ENCODE results near the gene SPSB1. TPM values are rescaled to one million over a fixed set of nuclear protein-coding genes. Genes with fewer than 3 reads are reported as not detected.

The SPSB1 gene
- total RNA-seq, 1 experiment from 2014 or later, result 33.8 TPM

DNA sequence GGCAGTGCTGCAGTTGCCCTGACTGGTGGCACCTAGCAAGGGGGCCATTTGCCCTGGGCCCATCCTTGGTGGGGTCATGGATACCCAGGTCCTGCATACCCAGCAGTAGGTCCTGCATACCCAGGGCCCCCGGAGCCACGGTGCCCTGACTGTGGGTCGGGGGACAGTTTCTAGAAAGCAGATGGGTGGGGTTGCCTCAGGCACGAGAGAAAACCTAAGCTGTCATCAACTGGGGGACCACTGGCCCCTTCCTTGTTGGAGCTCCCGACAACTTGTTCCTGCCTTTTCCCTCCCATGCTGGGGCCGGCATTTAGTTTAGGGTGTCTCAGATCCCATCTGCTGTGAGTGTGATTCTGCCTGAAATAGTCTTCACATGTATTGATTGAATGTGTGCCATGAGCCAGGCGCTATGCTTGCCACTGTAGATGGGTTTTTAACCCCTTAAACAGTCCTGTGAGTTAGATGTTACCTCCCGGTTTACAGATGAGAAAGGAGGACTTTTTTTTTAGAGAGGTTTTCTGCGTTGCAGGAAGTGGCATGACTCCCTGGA, 15.6 kb downstream of the SPSB1 start:
- CTCF ChIA-PET, result interaction anchor here (0.5 kb wide), 1 partner anchor 17 kb away, joined by 9 read pairs; no protein-coding TSS in a partner anchor
- intact Hi-C loops (cut with micrococcal nuclease; ENCODE audit: unreplicated experiment), result no loop called here
- H3K4me3 ChIP-seq, result no peak overlapping the region

DNA sequence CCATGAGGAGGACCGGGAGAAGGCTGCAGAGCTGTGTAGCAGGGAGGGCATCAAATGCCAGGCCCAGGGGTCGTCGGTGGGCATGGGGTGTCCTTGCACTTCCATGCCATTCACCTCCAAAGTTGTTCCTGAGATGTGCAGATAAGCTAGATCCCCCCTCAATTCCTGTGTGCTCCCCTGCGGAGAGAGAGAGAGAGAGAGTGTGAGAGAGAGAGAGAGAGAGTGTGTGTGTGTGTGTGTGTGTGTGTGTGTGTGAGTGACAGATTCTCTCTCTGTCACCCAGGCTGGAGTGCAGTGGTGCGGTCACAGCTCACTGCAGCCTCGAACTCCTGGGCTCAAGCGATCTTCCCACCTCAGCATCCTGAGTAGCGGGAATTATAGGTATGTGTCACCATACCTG, 16.4 kb downstream of the SPSB1 start:
- intact Hi-C loops (cut with micrococcal nuclease; ENCODE audit: unreplicated experiment), result no loop called here
- TF ChIP-seq EZH2 (IDR thresholded peaks at IDR 0.05; ENCODE audit: low read depth) (no peak), CTCF (conservative IDR thresholded peaks at IDR 0.05) (no peak)
- no peaks in the 10 kb centered on the region for H3K4me1 ChIP-seq (replicated peaks; ENCODE audit: insufficient read depth)
- no peaks in the 10 kb centered on the region for H4K20me1 ChIP-seq (ENCODE audit: insufficient read depth)
- H3K4me2 ChIP-seq, result no peak overlapping the region
- H3K4me3 ChIP-seq, result no peak overlapping the region
- POLR2A ChIA-PET (ENCODE audit: unreplicated experiment), result no interaction called here
- DNase-seq, result no peak
- CTCF ChIA-PET, result interaction anchor here (0.5 kb wide), 2 partner anchors 16 to 104 kb away, joined by 6 to 9 read pairs; no protein-coding TSS in a partner anchor
- H3K36me3 ChIP-seq (ENCODE audit: low read depth), result no peaks in the 10 kb centered on the region
- no peaks in the 10 kb centered on the region for H3K9me2 ChIP-seq (ENCODE audit: insufficient read depth)
- no peaks in the 10 kb centered on the region for H3F3A ChIP-seq (ENCODE audit: insufficient read depth, low read depth)
- H3K79me2 ChIP-seq (ENCODE audit: low read depth), result peaks cover 57% of the 10 kb centered on the region
- H3K27ac ChIP-seq, result no peak overlapping the region
- no peaks in the 10 kb centered on the region for H3K27me3 ChIP-seq (ENCODE audit: insufficient read depth, low read depth)
- H3K9me3 ChIP-seq (ENCODE audit: insufficient read depth, low read depth), result no peaks in the 10 kb centered on the region
- no TSS peak for BruUV-seq (replicated peaks)
- no peak overlapping the region for H2AFZ ChIP-seq

More for the DNA sequence above, 15.6 kb downstream of the SPSB1 start:
- H3K4me2 ChIP-seq, result no peak overlapping the region
- no peaks in the 10 kb centered on the region for H4K20me1 ChIP-seq (ENCODE audit: insufficient read depth)
- no peaks in the 10 kb centered on the region for H3K9me3 ChIP-seq (ENCODE audit: insufficient read depth, low read depth)
- H3F3A ChIP-seq (ENCODE audit: insufficient read depth, low read depth), result peaks cover 3% of the 10 kb centered on the region; the same call in 1 of the 2 replicates
- H3K9me2 ChIP-seq (ENCODE audit: insufficient read depth), result no peaks in the 10 kb centered on the region
- POLR2A ChIA-PET (ENCODE audit: unreplicated experiment), result no interaction called here
- no peak for DNase-seq
- TF ChIP-seq CTCF (conservative IDR thresholded peaks at IDR 0.05) (no peak), EZH2 (IDR thresholded peaks at IDR 0.05; ENCODE audit: low read depth) (no peak)
- H3K27me3 ChIP-seq (ENCODE audit: insufficient read depth, low read depth), result no peaks in the 10 kb centered on the region
- H3K27ac ChIP-seq, result no peak overlapping the region
- no peak overlapping the region for H2AFZ ChIP-seq
- H3K36me3 ChIP-seq (ENCODE audit: low read depth), result no peaks in the 10 kb centered on the region
- H3K4me1 ChIP-seq (replicated peaks; ENCODE audit: insufficient read depth), result peaks cover 7% of the 10 kb centered on the region
- H3K79me2 ChIP-seq (ENCODE audit: low read depth), result peaks cover 65% of the 10 kb centered on the region
- no TSS peak for BruUV-seq (replicated peaks)

DNA sequence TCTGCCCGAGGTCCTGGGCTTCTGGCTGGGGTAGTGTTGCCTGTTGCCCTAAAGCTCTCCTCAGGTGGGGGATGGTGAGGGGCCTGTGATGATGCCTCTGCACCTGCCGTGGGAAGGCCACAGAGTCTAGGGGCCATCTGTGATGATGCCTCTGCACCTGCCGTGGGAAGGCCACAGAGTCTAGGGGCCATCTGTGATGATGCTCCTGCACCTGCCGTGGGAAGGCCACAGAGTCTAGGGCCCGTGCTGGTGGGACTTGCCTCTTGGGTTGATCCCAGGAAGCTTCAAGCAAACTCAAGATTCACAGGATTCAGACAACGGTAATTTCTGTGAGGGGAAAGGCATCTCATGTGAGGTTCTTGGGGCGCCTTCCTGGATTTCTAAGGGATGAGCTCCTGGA, 17.3 kb downstream of the SPSB1 start:
- Histone ChIP-seq H3K4me3 (no peak overlapping the region), H3K9me2 (ENCODE audit: insufficient read depth) (no peaks in the 10 kb centered on the region), H3F3A (ENCODE audit: insufficient read depth, low read depth) (no peaks in the 10 kb centered on the region), H4K20me1 (ENCODE audit: insufficient read depth) (no peaks in the 10 kb centered on the region), H3K36me3 (ENCODE audit: low read depth) (no peaks in the 10 kb centered on the region), H3K4me2 (no peak overlapping the region), H3K27me3 (ENCODE audit: insufficient read depth, low read depth) (no peaks in the 10 kb centered on the region), H3K4me1 (replicated peaks; ENCODE audit: insufficient read depth) (no peaks in the 10 kb centered on the region), H3K9me3 (ENCODE audit: insufficient read depth, low read depth) (no peaks in the 10 kb centered on the region), H3K27ac (no peak overlapping the region), H3K79me2 (ENCODE audit: low read depth) (peaks cover 48% of the 10 kb centered on the region), H2AFZ (no peak overlapping the region)
- ChIA-PET CTCF (interaction anchor here (0.7 kb wide), 1 partner anchor 181 kb away, joined by 4 read pairs; no protein-coding TSS in a partner anchor), POLR2A (ENCODE audit: unreplicated experiment) (no interaction called here)
- BruUV-seq (replicated peaks), result no TSS peak
- no peak for TF ChIP-seq CTCF (conservative IDR thresholded peaks at IDR 0.05)
- no peak for TF ChIP-seq EZH2 (IDR thresholded peaks at IDR 0.05; ENCODE audit: low read depth)
- intact Hi-C loops (cut with micrococcal nuclease; ENCODE audit: unreplicated experiment), result no loop called here
- no peak for DNase-seq
